Caco-2 (cell line): ENCODE measurements around the gene GJD3. TPM values are rescaled to one million over a fixed set of nuclear protein-coding genes. Genes with fewer than 3 reads are reported as not detected.
A peak's percentile ranks its signal among the peaks of the same experiment; 100 is the strongest.

Experiments
- BruUV-seq: library from RNA; stranded (reverse); fragments of 400-500 nt; replicated peaks from 2 replicates; lab custom pipeline; 2021; lab: Mats Ljungman, UMichigan
- CTCF ChIA-PET: fragments of 300-600 bp; sonication (Branson Sonifier 250); formaldehyde crosslinking; loops from one replicate; lab custom pipeline; 2022; ENCODE audit warnings: antibody characterized with exemption; lab: Charles Lee
- POLR2A ChIA-PET: fragments of 300-600 bp; sonication (Branson Sonifier 250); formaldehyde crosslinking; loops from one replicate; lab custom pipeline; 2022; ENCODE audit warnings: antibody characterized with exemption; lab: Charles Lee
- DNase-seq, 2 experiments: peaks; one replicate each; pipeline versions ENCODE4 v3.0.0 to v3.0.0-alpha.2; 2020 to 2022
- H3K27me3 ChIP-seq: replicated peaks from 2 replicates; pipeline ENCODE4 v1.6.0; 2011; ENCODE audit warnings: low read length; ENCODE audit not compliant: control insufficient read depth, insufficient read depth
- H3K36me3 ChIP-seq: 2 replicates; pipeline ENCODE4 v1.5.1; 2011; ENCODE audit warnings: low read length; ENCODE audit not compliant: control insufficient read depth, insufficient read depth
- H3K4me1 ChIP-seq: fragments of 250-450 bp; sonication (Bioruptor Pico); 2 replicates; pipeline ENCODE4 v1.5.1; 2020; ENCODE audit warnings: mild to moderate bottlenecking
- H3K4me3 ChIP-seq: 2 replicates; pipeline ENCODE4 v1.5.1; 2011; ENCODE audit warnings: low read depth, mild to moderate bottlenecking, control low read depth, low read length
- H3K9me3 ChIP-seq: fragments of 250-450 bp; sonication (Bioruptor Pico); 2 replicates; pipeline ENCODE4 v1.5.1; 2020; ENCODE audit warnings: mild to moderate bottlenecking, moderate library complexity
- H3K27ac Mint-ChIP-seq: one replicate; pipeline ENCODE4 v1.8.0; 2022; ENCODE audit warnings: mixed read lengths; ENCODE audit not compliant: unreplicated experiment
- H3K27me3 Mint-ChIP-seq: one replicate; pipeline ENCODE4 v1.8.0; 2022; ENCODE audit warnings: mixed read lengths; ENCODE audit not compliant: insufficient read depth, unreplicated experiment
- H3K36me3 Mint-ChIP-seq: one replicate; pipeline ENCODE4 v1.8.0; 2022; ENCODE audit warnings: mild to moderate bottlenecking, mixed read lengths; ENCODE audit not compliant: insufficient read depth, unreplicated experiment
- H3K4me1 Mint-ChIP-seq: one replicate; pipeline ENCODE4 v1.8.0; 2022; ENCODE audit warnings: low read depth, mixed read lengths; ENCODE audit not compliant: unreplicated experiment
- H3K4me3 Mint-ChIP-seq: one replicate; pipeline ENCODE4 v1.8.0; 2022; ENCODE audit warnings: mild to moderate bottlenecking, moderate library complexity, mixed read lengths; ENCODE audit not compliant: unreplicated experiment
- H3K9me3 Mint-ChIP-seq: one replicate; pipeline ENCODE4 v1.8.0; 2022; ENCODE audit warnings: mixed read lengths; ENCODE audit not compliant: unreplicated experiment
- CTCF ChIP-seq, 2 experiments: fragments of 200-600 bp in 1 of 2; IDR thresholded peaks; 1 replicate in 1 of 2; 2 replicates in 1 of 2; pipeline versions ENCODE4 v1.5.1 to v1.8.0; 2011 to 2022; ENCODE audit warnings: antibody characterized with exemption in 1 of 2, control low read depth in 1 of 2, inconsistent platforms in 1 of 2, low read depth in 1 of 2, low read length in 1 of 2, mild to moderate bottlenecking in 1 of 2, moderate library complexity in 1 of 2; ENCODE audit not compliant: insufficient read depth in 1 of 2, severe bottlenecking in 1 of 2, unreplicated experiment in 1 of 2
- intact Hi-C: fragments of 100-400 bp; cut with micrococcal nuclease; formaldehyde crosslinking; loops from one replicate; pipeline ENCODE4 v1.10.0; 2022; ENCODE audit not compliant: unreplicated experiment
- total RNA-seq: library from RNA; stranded (reverse); gene quantifications from 2 replicates; pipeline ENCODE4 v1.2.3, GENCODE V29; 2022

GJD3 gene
- total RNA-seq, 1 experiment from 2014 or later = not detected

GRCh38 chr17:40355804-40356758 is 8.5 kb downstream of the GJD3 start:
- H3K36me3 Mint-ChIP-seq = peaks cover 31% of the 10 kb centered on the region
- no peak for TF ChIP-seq CTCF (IDR thresholded peaks at IDR 0.05; ENCODE audit: insufficient read depth in 1 of 2, low read depth in 1 of 2, low read length in 1 of 2, severe bottlenecking in 1 of 2, unreplicated experiment in 1 of 2)
- H3K27me3 ChIP-seq = no peaks in the 10 kb centered on the region
- no peak for DNase-seq
- no peak overlapping the region for H3K4me3 Mint-ChIP-seq
- no peaks in the 10 kb centered on the region for H3K9me3 Mint-ChIP-seq
- H3K4me1 ChIP-seq = no peaks in the 10 kb centered on the region
- H3K4me1 Mint-ChIP-seq = peaks cover 8% of the 10 kb centered on the region
- ChIA-PET POLR2A (no interaction called here), CTCF (interaction anchor here (0.6 to 2.4 kb wide), 10 partner anchors 11 to 1795 kb away, joined by 3 to 39 read pairs (median 8); no protein-coding TSS in a partner anchor)
- H3K9me3 ChIP-seq = no peaks in the 10 kb centered on the region
- H3K4me3 ChIP-seq = no peak overlapping the region
- no TSS peak for BruUV-seq
- no peaks in the 10 kb centered on the region for H3K27me3 Mint-ChIP-seq
- intact Hi-C loops = loop anchor here (1.0 to 10.0 kb wide), 2 partner anchors 53 to 151 kb away; no protein-coding TSS in a partner anchor
- H3K27ac Mint-ChIP-seq = no peak overlapping the region
- H3K36me3 ChIP-seq = peaks cover 7% of the 10 kb centered on the region; the same call in 1 of the 2 replicates

GRCh38 chr17:40355123-40355803 is 9.3 kb downstream of the GJD3 start:
- H3K4me3 Mint-ChIP-seq = no peak overlapping the region
- H3K9me3 Mint-ChIP-seq = no peaks in the 10 kb centered on the region
- DNase-seq = peak; percentile 72 to 90
- peak; percentile 93 to 96 for TF ChIP-seq CTCF (IDR thresholded peaks at IDR 0.05; ENCODE audit: insufficient read depth in 1 of 2, low read depth in 1 of 2, low read length in 1 of 2, severe bottlenecking in 1 of 2, unreplicated experiment in 1 of 2)
- intact Hi-C loops = loop anchor here (1.0 to 10.0 kb wide), 2 partner anchors 52 to 150 kb away; no protein-coding TSS in a partner anchor
- peaks cover 8% of the 10 kb centered on the region for H3K4me1 Mint-ChIP-seq
- BruUV-seq = no TSS peak
- Histone ChIP-seq H3K4me1 (no peaks in the 10 kb centered on the region), H3K4me3 (no peak overlapping the region), H3K36me3 (peaks cover 9% of the 10 kb centered on the region; the same call in 1 of the 2 replicates), H3K9me3 (no peaks in the 10 kb centered on the region), H3K27me3 (no peaks in the 10 kb centered on the region)
- H3K27me3 Mint-ChIP-seq = no peaks in the 10 kb centered on the region
- CTCF ChIA-PET = interaction anchor here (0.6 to 2.4 kb wide), 15 partner anchors 10 to 1243 kb away, joined by 3 to 39 read pairs (median 5); partner anchors contain the start of genes CDC6 and WIPF2
- H3K36me3 Mint-ChIP-seq = peaks cover 33% of the 10 kb centered on the region
- H3K27ac Mint-ChIP-seq = no peak overlapping the region
- POLR2A ChIA-PET = no interaction called here
